GM12891 (cell line): ENCODE data around the gene CTBP2.

Experiments
- POLR2A ChIP-seq: IDR thresholded peaks from 2 replicates; pipeline ENCODE4 v1.6.1; 2011; ENCODE audit warnings: low read depth, low read length, control low read depth
- POLR2AphosphoS5 ChIP-seq: IDR thresholded peaks from 2 replicates; pipeline ENCODE4 v1.6.1; 2011; ENCODE audit warnings: low read depth, low read length, control low read depth
- SPI1 ChIP-seq: IDR thresholded peaks from 2 replicates; pipeline ENCODE4 v1.6.1; 2011; ENCODE audit warnings: low read depth, low read length, control low read depth

DNA sequence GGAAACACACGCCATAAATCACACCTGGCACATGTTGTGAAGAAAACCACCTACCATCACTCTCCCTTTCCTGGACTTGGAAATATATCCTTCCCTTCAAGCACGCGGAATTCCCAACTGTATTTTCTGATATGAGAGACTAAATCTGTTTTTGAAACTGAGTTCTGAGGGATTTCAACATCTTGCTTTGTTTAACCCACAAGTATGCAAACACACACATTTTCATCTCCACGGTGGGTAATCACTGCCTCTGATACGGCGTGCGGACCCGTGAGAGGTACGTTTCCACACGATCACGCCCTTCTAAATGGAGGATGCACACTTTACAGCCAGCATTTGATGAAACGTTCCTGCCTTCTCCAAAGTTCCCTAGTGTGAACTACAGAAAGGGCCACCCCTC is 135.0 kb downstream of the CTBP2 start:
- TF ChIP-seq POLR2AphosphoS5, result no peak
- TF ChIP-seq POLR2A, result no peak
- no peak for TF ChIP-seq SPI1
